GM23248 (cell line): ENCODE measurements around the gene RPS19. TPM values are rescaled to one million over a fixed set of nuclear protein-coding genes. Genes with fewer than 3 reads are reported as not detected.

Experiments used
- DNase-seq: peaks from one replicate; pipeline ENCODE4 v3.0.0-alpha.2; 2015
- H2AFZ ChIP-seq: fragments of 200-600 bp; sonication (generic); 2 replicates; pipeline ENCODE4 v1.6.1; 2016; ENCODE audit warnings: antibody characterized with exemption
- H3F3A ChIP-seq: fragments of 200-600 bp; sonication (generic); 2 replicates; pipeline ENCODE4 v1.6.1; 2016; ENCODE audit warnings: mild to moderate bottlenecking, antibody characterized with exemption, mixed run types; ENCODE audit not compliant: insufficient read depth
- H3K27ac ChIP-seq: fragments of 200-600 bp; sonication (generic); 2 replicates; pipeline ENCODE4 v1.5.1; 2016; ENCODE audit warnings: mild to moderate bottlenecking
- H3K27me3 ChIP-seq: fragments of 200-600 bp; sonication (generic); replicated peaks from 2 replicates; pipeline ENCODE4 v1.6.1; 2016; ENCODE audit warnings: mild to moderate bottlenecking; ENCODE audit not compliant: insufficient read depth
- H3K36me3 ChIP-seq: fragments of 200-600 bp; sonication (generic); 2 replicates; pipeline ENCODE4 v1.6.1; 2016; ENCODE audit warnings: low read depth, mild to moderate bottlenecking
- H3K4me1 ChIP-seq: fragments of 200-600 bp; sonication (generic); 2 replicates; pipeline ENCODE4 v1.6.1; 2016; ENCODE audit warnings: mild to moderate bottlenecking; ENCODE audit not compliant: insufficient read depth
- H3K4me2 ChIP-seq: fragments of 200-600 bp; sonication (generic); one replicate; pipeline ENCODE4 v1.6.1; 2016; ENCODE audit warnings: mild to moderate bottlenecking; ENCODE audit not compliant: unreplicated experiment
- H3K4me3 ChIP-seq: fragments of 200-600 bp; sonication (generic); 2 replicates; pipeline ENCODE4 v1.5.1; 2016; ENCODE audit warnings: mild to moderate bottlenecking
- H3K79me2 ChIP-seq: fragments of 200-600 bp; sonication (generic); 2 replicates; pipeline ENCODE4 v1.6.1; 2016; ENCODE audit warnings: mild to moderate bottlenecking; ENCODE audit not compliant: insufficient read depth
- H3K9ac ChIP-seq: fragments of 200-600 bp; sonication (generic); 2 replicates; pipeline ENCODE4 v1.6.1; 2016; ENCODE audit warnings: mild to moderate bottlenecking
- H3K9me2 ChIP-seq: fragments of 200-600 bp; sonication (generic); 2 replicates; pipeline ENCODE4 v1.6.1; 2016; ENCODE audit warnings: mixed run types, mild to moderate bottlenecking, moderate library complexity; ENCODE audit not compliant: insufficient read depth
- H3K9me3 ChIP-seq: fragments of 200-600 bp; sonication (generic); one replicate; pipeline ENCODE4 v1.6.1; 2017; ENCODE audit warnings: low read depth
- H4K20me1 ChIP-seq: fragments of 200-600 bp; sonication (generic); 2 replicates; pipeline ENCODE4 v1.6.0; 2016; ENCODE audit not compliant: insufficient read depth
- EZH2 ChIP-seq: fragments of 200-600 bp; sonication (generic); IDR thresholded peaks from 2 replicates; pipeline ENCODE4 v1.6.1; 2018; ENCODE audit warnings: antibody characterized with exemption, mild to moderate bottlenecking; ENCODE audit not compliant: insufficient read depth, poor library complexity, severe bottlenecking
- EZH2phosphoT487 ChIP-seq: fragments of 200-600 bp; sonication (generic); IDR thresholded peaks from 2 replicates; pipeline ENCODE4 v1.6.1; 2018; ENCODE audit warnings: antibody characterized with exemption, moderate library complexity, mild to moderate bottlenecking, low read depth; ENCODE audit not compliant: insufficient read depth
- WGBS, 2 experiments: methylation state at CpG; one replicate each; pipeline ENCODE4 v1.1.6; 2015 to 2017; ENCODE audit warnings: low lambda C conversion rate in 2 of 2, low coverage in 1 of 2; ENCODE audit errors: missing lambda C conversion rate in 2 of 2; 5-methylcytosine and 5-hydroxymethylcytosine counted together
- in situ Hi-C: fragments of 300-500 bp; cut with MboI; formaldehyde crosslinking; loops from 2 replicates; pipeline ENCODE4 v1.15.0; 2020
- polyA plus RNA-seq: library from polyadenylated mRNA; unstranded; fragments of >200 nt; fragmentation: Nextera tagmentation; extraction: Ambion mirVana; gene quantifications from 2 replicates; pipeline ENCODE4 v1.2.1, GENCODE V29; 2016
- total RNA-seq: library from RNA; depleted of rRNA; stranded (reverse); fragments of >200 nt; shearing (Covaris generic); gene quantifications from 2 replicates; pipeline ENCODE4 v1.2.3, GENCODE V29; 2014

The RPS19 gene
- total and polyA plus RNA-seq, 2 experiments from 2014 or later = 881 to 2,316 TPM

DNA sequence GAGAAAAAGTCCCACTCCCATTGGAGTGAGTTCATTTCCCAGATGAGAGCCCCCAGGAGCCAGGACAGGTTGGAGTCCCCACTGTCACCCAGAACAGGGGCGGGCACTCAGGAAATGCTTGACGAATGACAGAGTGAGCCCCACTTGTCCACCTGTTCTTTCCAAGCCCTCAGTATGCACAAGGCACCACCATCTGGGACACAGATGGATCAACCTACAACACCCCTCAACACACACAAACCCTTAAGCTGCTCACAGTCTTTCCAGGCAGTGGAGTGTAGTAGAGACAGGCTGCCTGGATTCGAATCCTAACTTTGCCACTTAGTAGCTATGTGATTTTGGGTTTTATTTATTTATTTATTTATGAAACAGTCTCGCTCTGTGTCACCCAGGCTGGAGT is 30.9 kb downstream of the RPS19 start:
- 91 to 95% methylated on average over 4 of the region's 4 CpGs for WGBS, 2 experiments
- Histone ChIP-seq H2AFZ (no peak overlapping the region), H3K27me3 (no peaks in the 10 kb centered on the region), H3F3A (no peaks in the 10 kb centered on the region; the same call in 1 of the 2 replicates), H3K27ac (no peak overlapping the region), H4K20me1 (no peaks in the 10 kb centered on the region), H3K4me3 (no peak overlapping the region), H3K9me3 (no peaks in the 10 kb centered on the region), H3K79me2 (peaks cover 52% of the 10 kb centered on the region), H3K9me2 (no peaks in the 10 kb centered on the region), H3K9ac (no peak overlapping the region), H3K4me1 (peaks cover 6% of the 10 kb centered on the region), H3K36me3 (no peaks in the 10 kb centered on the region; the same call in 1 of the 2 replicates), H3K4me2 (no peak overlapping the region)
- DNase-seq = no peak
- in situ Hi-C loops = no loop called here
- no peak for TF ChIP-seq EZH2
- TF ChIP-seq EZH2phosphoT487 = no peak

DNA sequence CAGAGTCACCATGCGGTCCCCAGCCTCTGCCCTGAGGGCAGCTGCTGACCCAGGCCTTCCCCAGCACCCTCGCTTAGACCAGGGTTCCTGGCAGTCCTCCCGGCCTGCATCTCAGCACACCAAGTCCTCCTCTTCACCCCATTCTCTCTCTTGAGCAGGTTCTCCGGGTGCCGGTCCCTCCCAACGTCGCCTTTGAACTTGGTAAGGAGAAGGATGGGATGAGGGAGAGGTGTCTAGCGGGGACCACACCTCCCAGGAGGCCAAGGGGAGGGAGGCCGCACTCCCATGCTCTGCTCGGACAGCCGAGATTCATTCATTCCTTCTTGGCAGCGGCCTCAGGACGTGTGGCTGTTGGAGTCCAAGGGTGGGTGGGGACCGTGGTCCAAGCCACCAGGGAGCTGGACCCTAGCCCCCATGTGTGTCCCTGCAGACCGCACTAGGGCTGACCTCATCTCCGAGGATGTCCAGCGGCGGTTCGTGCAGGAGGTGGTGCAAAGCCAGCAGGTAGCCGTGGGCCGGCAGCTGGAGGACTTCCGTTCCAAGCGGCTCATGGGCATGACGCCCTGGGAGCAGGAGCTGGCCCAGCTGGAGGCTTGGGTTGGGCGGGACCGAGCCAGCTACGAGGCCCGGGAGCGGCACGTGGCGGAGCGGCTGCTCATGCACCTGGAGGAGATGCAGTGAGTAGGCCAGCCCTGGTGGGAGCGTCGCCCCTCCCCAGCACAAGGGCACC is 32.3 kb downstream of the RPS19 start:
- Histone ChIP-seq H3K36me3 (no peaks in the 10 kb centered on the region; the same call in 1 of the 2 replicates), H3K9ac (no peak overlapping the region), H3K27ac (no peak overlapping the region), H3K4me1 (no peaks in the 10 kb centered on the region), H3K27me3 (no peaks in the 10 kb centered on the region), H3K9me3 (no peaks in the 10 kb centered on the region), H3F3A (no peaks in the 10 kb centered on the region), H2AFZ (no peak overlapping the region), H3K4me2 (no peak overlapping the region), H3K9me2 (no peaks in the 10 kb centered on the region), H4K20me1 (no peaks in the 10 kb centered on the region), H3K79me2 (peaks cover 38% of the 10 kb centered on the region), H3K4me3 (no peak overlapping the region)
- WGBS, 2 experiments = 90% methylated on average over 34 of the region's 34 CpGs
- no peak for TF ChIP-seq EZH2phosphoT487
- TF ChIP-seq EZH2 = no peak
- no peak for DNase-seq
- in situ Hi-C loops = no loop called here

DNA sequence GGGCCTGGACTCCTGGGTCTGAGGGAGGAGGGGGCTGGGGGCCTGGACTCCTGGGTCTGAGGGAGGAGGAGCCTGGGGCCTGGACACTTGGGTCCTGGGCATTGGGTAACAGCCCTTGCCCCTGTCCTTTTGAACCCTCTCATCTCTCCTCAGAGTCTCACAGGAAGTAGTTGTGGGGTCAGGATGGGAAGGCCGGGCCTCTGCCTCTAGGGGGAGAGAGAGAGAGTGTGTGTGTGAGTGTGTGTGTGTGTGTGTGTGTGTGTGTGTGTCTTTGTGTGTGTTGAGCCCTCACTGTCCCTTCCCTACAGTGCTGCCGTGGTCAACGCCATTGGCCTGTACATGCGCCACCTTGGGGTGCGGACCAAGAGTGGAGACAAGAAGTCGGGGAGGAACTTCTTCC is 33.8 kb downstream of the RPS19 start:
- no peaks in the 10 kb centered on the region for H4K20me1 ChIP-seq
- H3K79me2 ChIP-seq = peaks cover 22% of the 10 kb centered on the region
- DNase-seq = peak; percentile 32
- H2AFZ ChIP-seq = no peak overlapping the region
- H3K9me2 ChIP-seq = no peaks in the 10 kb centered on the region
- no peaks in the 10 kb centered on the region for H3F3A ChIP-seq
- H3K27ac ChIP-seq = no peak overlapping the region
- H3K4me1 ChIP-seq = no peaks in the 10 kb centered on the region
- H3K36me3 ChIP-seq = peaks cover 3% of the 10 kb centered on the region; the same call in 1 of the 2 replicates
- in situ Hi-C loops = no loop called here
- no peaks in the 10 kb centered on the region for H3K9me3 ChIP-seq
- H3K4me2 ChIP-seq = no peak overlapping the region
- WGBS, 2 experiments = 88 to 97% methylated on average over 5 to 6 of the region's 6 CpGs
- H3K4me3 ChIP-seq = no peak overlapping the region
- TF ChIP-seq EZH2phosphoT487 = no peak
- no peaks in the 10 kb centered on the region for H3K27me3 ChIP-seq
- H3K9ac ChIP-seq = no peak overlapping the region

DNA sequence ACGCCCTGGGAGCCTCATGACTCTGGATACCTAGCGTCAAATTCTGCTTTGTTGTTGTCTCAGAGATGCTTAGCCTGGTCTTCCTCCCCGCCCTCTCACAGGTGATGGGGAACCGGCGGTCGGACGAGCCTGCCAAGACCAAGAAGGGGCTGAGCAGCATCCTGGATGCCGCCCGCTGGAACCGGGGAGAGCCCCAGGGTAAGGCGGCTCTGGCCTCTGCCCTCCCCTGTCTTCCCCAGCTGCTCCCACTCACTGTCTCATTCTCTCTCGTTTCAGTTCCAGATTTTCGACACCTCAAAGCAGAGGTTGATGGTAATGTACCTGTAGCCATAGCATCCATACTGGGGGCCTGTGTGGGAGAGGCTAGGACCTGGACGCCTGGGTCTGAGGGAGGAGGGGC is 34.3 kb downstream of the RPS19 start:
- Histone ChIP-seq H3K4me2 (no peak overlapping the region), H3K9me2 (no peaks in the 10 kb centered on the region), H3K36me3 (peaks cover 6% of the 10 kb centered on the region; the same call in 1 of the 2 replicates), H3K4me1 (no peaks in the 10 kb centered on the region), H3K4me3 (no peak overlapping the region), H3K79me2 (peaks cover 18% of the 10 kb centered on the region), H2AFZ (no peak overlapping the region), H3F3A (no peaks in the 10 kb centered on the region), H3K9ac (no peak overlapping the region), H3K27ac (no peak overlapping the region), H4K20me1 (no peaks in the 10 kb centered on the region), H3K9me3 (no peaks in the 10 kb centered on the region), H3K27me3 (no peaks in the 10 kb centered on the region)
- TF ChIP-seq EZH2 = no peak
- TF ChIP-seq EZH2phosphoT487 = no peak
- no peak for DNase-seq
- 81 to 84% methylated on average over 11 to 14 of the region's 14 CpGs for WGBS, 2 experiments
- in situ Hi-C loops = no loop called here
